SK-N-MC (cell line): Measurements from ENCODE around the gene FBXO24.

Experiments used
- DNase-seq: peaks from one replicate; pipeline ENCODE4 v3.0.0-alpha.2; 2011; ENCODE audit warnings: low read depth, low spot score
- H3K27ac ChIP-seq: fragments of 200-600 bp; sonication (generic); 2 replicates; pipeline ENCODE4 v1.5.1; 2016; ENCODE audit warnings: mixed run types
- H3K36me3 ChIP-seq: fragments of 200-600 bp; sonication (generic); 2 replicates; pipeline ENCODE4 v1.6.1; 2017; ENCODE audit warnings: antibody characterized with exemption, low read length, mixed read lengths; ENCODE audit not compliant: insufficient read depth
- H3K4me3 ChIP-seq: fragments of 200-600 bp; sonication (generic); 2 replicates; pipeline ENCODE4 v1.5.1; 2016
- H3K9ac ChIP-seq: fragments of 200-600 bp; sonication (generic); 2 replicates; pipeline ENCODE4 v1.8.0; 2017; ENCODE audit warnings: mixed run types, mixed read lengths; ENCODE audit not compliant: insufficient read length
- H3K9me3 ChIP-seq: fragments of 200-600 bp; sonication (generic); 2 replicates; pipeline ENCODE4 v1.6.1; 2017; ENCODE audit warnings: low read depth, mild to moderate bottlenecking, antibody characterized with exemption, low read length, moderate library complexity, mixed read lengths
- EZH2 ChIP-seq: fragments of 200-600 bp; sonication (generic); IDR thresholded peaks from one replicate; pipeline ENCODE4 v1.6.1; 2017; ENCODE audit warnings: antibody characterized with exemption
- FOXP2 ChIP-seq: optimal IDR thresholded peaks from 2 replicates; pipeline ENCODE3; 2011; ENCODE audit warnings: mild to moderate bottlenecking, moderate library complexity; ENCODE audit not compliant: insufficient read depth; ENCODE audit errors: extremely low read length, control extremely low read depth
- POLR2AphosphoS5 ChIP-seq: IDR thresholded peaks from 2 replicates; pipeline ENCODE4 v1.6.1; 2012; ENCODE audit warnings: mild to moderate bottlenecking, low read depth, low read length, borderline replicate concordance

Gene FBXO24

DNA sequence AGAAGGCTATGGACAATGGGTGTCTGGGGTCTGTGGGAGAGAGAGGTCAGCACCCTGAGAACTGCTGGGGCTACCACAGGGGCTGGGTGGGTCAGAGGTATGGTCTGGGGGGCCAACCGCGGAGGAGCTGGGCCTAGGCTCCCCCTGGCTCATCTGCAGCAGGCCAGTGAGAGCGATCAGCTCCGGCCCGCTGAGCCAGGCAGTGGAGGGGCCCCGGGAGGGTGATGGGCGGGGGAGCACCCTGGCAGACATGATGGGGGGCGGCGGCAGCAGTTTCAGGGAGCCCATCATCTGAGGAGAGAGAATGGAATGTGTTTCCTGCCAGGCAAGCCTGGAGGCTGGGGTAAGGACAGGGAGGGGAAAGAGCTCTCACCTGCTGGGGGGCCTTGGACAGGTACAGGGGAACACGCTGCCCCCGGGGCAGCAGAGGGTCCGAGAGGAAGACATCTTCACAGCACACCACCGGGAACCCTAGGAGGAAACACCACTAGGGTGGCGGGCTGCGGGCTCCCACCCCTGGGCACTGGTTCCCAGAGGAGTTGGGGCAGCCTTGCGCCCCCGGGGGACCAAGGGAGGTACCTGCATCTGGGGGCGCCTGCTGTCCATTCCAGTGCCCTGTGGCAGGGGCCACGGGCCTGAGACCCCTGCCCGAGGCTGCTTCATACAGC lies 13.7 kb upstream of the FBXO24 start:
- H3K9ac ChIP-seq: no peak overlapping the region
- no peaks in the 10 kb centered on the region for H3K9me3 ChIP-seq
- no peak overlapping the region for H3K4me3 ChIP-seq
- DNase-seq: no peak
- TF ChIP-seq POLR2AphosphoS5 (no peak), EZH2 (no peak), FOXP2 (no peak)
- peaks cover 3% of the 10 kb centered on the region; the same call in 1 of the 2 replicates for H3K36me3 ChIP-seq
- H3K27ac ChIP-seq: no peak overlapping the region

DNA sequence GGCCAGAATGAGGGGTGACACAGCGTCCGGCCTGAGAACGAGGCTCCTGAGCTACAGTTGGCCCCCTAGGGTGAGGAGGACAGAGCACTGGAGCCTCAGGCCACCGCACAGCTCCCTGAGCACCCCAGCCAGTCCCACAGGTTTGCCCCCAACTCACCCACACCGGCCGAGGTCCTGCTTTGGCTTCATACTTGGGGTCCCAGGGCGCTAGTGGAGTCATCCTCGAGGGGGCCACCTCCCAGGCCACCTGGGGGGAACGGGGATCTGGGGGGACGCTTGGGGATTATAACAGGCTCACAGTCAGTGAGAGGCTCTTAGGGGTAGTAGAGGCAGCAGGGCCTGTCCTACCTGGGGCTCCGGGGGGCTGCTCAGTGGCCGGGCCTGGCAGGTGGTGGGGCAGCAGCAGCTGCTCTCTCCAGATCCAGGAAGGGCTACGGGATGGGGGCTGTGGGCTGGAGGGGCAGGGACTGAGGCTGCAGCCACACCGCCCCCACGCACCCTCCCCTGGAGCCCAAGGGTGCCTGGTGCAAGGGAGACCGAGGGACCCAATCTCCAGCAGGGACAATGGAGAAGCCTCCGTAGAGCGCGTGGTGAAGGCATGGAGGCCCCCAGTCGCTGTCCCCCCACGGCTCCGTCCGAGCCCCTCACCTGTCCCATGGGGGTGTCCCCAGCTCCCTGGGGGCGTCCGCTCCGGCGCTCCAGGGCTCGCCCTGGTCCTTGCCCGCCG lies 13.0 kb upstream of the FBXO24 start:
- Histone ChIP-seq H3K27ac (no peak overlapping the region), H3K9ac (no peak overlapping the region), H3K36me3 (peaks cover 3% of the 10 kb centered on the region; the same call in 1 of the 2 replicates), H3K9me3 (no peaks in the 10 kb centered on the region), H3K4me3 (no peak overlapping the region)
- TF ChIP-seq FOXP2 (no peak), EZH2 (no peak)
- no peak for DNase-seq

DNA sequence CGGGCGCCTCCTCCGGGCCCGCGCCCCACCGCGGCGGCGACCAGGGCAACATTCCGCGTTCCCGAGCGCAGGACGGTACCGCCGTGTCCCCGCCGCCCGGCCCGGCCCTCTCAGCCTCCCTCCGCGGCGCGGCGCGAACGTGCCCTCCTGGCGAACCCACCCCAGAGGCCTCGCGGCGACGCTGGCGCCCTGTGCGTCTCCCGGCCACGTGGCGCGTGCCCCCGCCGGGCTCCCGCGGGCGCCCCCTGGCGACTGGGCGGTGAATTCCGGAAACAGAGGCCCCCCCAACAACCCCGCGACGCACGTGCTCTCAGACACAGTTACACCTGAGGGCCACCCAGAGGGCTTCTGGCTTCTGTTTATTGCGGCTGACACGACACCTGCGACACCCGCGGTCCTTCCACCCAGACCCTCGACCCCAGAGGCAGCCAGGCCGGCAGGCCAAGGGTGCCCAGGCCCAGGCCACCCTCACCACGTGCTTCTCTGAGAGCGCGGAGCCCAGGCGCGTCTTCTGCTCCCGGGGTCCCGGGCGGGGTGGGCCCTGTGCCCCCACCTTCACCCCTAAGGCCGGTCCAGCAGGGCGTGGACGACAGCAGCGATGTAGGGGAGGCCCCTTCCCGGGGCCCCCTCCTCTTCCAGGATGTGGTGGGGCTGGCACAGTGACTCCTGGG lies 12.3 kb upstream of the FBXO24 start, which contains the start of gene SAP25:
TSS of gene SAP25 (minus strand) at position 210 of the 671 bp plus-strand sequence. CDS start at position 52, 158 bp downstream.
- Histone ChIP-seq H3K36me3 (peaks cover 3% of the 10 kb centered on the region; the same call in 1 of the 2 replicates), H3K4me3 (no peak within 1 kb of the TSS), H3K9me3 (no peaks in the 10 kb centered on the region), H3K9ac (no peak within 1 kb of the TSS), H3K27ac (no peak within 1 kb of the TSS)
- no peak for DNase-seq
- TF ChIP-seq FOXP2: no peak
- no peak for TF ChIP-seq EZH2
- no peak for TF ChIP-seq POLR2AphosphoS5

DNA sequence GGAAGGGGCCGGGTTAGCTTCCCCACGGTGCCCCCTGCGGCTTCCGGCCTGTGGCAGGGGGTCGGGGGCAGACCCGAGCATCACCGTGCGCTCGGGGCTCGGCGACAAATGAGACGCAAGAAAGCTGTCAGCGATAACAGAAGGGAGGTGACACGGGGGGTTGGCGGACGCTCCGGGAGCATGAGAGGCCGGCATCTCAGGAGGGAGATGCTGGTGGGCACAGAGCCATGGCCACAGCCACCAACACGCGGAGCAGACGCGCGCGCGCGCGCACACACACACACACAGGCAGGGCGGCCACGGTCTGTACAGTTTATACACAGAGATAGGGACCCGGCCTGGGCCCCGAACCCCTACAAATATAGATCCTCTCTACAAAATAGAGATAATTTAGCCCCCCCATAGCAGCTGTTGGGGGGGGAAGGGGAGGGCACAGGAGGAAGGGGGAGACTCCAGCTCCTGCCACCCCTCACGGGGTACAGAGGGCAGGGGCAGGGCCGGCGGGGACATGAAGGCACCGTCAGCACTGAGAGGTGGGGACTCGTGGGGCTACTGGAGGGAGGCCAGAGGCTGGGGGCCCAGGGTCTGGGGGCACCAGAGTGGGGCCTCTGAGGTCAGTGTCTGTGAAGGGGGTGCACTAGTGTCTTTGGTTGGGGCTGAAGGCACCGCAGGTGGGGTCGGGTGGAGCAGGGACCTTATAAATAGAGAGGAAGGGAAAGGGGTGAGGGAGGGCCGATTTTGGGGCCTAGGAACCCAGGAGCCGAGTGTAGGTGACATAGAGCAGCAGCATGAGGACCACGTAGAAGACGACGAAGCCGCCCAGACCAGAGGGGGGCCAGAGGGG lies 11.5 kb upstream of the FBXO24 start:
- no peak overlapping the region for H3K4me3 ChIP-seq
- H3K9me3 ChIP-seq: no peaks in the 10 kb centered on the region
- H3K36me3 ChIP-seq: peaks cover 4% of the 10 kb centered on the region; the same call in 1 of the 2 replicates
- no peak overlapping the region for H3K9ac ChIP-seq
- no peak overlapping the region for H3K27ac ChIP-seq
- TF ChIP-seq POLR2AphosphoS5 (no peak), FOXP2 (no peak), EZH2 (no peak)
- DNase-seq: no peak

DNA sequence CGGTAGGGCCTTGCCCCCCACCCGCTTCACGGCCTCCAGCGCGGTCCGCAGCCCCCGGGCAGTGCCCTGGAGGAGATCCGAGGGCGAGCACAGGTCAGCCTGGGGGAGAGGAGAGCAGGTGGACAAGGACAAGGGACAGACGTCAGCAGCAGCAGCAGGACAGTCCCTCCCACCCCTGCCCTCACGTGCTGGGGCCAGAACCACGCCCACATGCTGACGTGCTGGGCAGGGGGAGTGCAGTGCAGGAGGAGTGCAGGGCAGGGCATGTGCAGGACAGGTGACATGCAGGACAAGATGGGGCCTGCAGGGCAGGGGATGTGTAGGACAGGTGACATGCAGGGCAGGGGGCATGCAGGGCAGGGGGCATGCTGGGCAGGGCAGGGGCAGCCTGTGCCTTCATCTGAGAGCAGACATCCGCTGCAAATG lies 10.9 kb upstream of the FBXO24 start:
- DNase-seq: no peak
- H3K4me3 ChIP-seq: no peak overlapping the region
- no peak for TF ChIP-seq EZH2
- no peak for TF ChIP-seq POLR2AphosphoS5
- TF ChIP-seq FOXP2: no peak
- no peak overlapping the region for H3K9ac ChIP-seq
- no peaks in the 10 kb centered on the region for H3K9me3 ChIP-seq
- no peak overlapping the region for H3K27ac ChIP-seq
- H3K36me3 ChIP-seq: peaks cover 9% of the 10 kb centered on the region; the same call in 1 of the 2 replicates

DNA sequence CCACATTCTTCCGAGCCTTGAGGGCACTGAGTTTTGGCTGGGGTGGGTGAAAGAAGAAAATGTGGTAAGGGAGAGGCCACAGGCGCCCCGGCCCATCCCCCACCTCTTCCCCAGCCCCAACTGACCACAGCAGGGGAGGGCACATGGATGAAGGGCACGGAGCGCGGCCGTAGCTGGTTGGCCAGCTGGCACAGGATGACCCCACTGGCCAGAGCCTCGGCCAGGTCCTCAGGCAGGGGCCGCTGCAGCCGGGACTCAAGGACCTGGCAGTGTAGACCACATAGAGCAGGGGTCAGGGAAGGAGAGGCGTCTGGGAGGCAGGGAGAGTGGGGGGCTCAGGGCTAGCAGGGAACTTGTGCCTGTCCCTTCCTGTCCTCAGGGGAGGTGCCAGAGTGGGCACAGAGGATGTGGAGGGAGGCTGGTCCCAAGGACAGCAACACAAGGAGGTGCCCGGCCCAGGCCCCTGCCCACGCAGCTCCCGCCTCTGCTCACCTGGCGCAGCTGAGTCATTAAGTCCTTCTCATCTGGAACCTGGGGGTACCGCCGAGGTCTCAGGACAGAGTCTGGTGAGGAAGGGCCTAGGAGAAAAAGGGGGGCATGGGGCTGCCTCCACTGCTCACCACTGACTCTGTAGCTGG lies 10.3 kb upstream of the FBXO24 start:
- Histone ChIP-seq H3K9me3 (no peaks in the 10 kb centered on the region), H3K27ac (no peak overlapping the region), H3K36me3 (peaks cover 16% of the 10 kb centered on the region), H3K4me3 (no peak overlapping the region), H3K9ac (no peak overlapping the region)
- no peak for TF ChIP-seq POLR2AphosphoS5
- no peak for TF ChIP-seq FOXP2
- TF ChIP-seq EZH2: no peak
- no peak for DNase-seq

DNA sequence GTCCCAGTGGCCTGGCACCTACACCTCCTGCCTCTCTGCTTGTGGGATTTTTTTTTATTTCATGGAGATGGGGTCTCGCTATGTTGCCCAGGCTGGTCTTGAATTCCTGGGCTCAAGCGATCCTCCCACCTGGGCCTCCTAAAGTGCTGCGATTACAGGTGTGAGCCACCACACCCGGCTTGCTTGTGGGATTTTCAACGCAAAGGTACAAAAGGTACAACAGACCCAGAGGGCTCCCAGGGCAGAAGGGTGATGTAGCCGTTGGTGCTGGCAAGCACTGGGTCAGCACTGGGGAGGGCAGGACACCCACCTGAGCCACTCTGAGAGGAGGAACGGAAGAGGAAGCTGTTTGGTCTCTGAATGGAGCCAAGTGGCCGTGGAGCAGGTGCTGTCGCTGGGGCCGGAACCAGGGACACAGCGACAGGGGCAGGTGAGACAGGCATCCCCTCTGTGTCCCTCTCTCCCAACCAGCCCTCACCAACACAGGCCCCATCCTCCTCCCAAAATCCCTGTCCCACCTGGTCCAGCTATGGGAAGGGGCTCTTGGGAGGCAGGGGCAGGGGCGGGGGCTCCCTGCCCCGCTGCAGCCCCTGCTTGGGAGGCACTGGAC lies 9.6 kb upstream of the FBXO24 start:
- TF ChIP-seq EZH2 (no peak), FOXP2 (no peak), POLR2AphosphoS5 (no peak)
- H3K9ac ChIP-seq: no peak overlapping the region
- peaks cover 22% of the 10 kb centered on the region for H3K36me3 ChIP-seq
- no peaks in the 10 kb centered on the region for H3K9me3 ChIP-seq
- no peak overlapping the region for H3K4me3 ChIP-seq
- H3K27ac ChIP-seq: no peak overlapping the region
- DNase-seq: no peak
